K562 (cell line): ENCODE results near the gene CYP11A1. TPM values are rescaled to one million over a fixed set of nuclear protein-coding genes. Genes with fewer than 3 reads are reported as not detected.
A peak's percentile ranks its signal among the peaks of the same experiment; 100 is the strongest.

Experiments
- ATAC-seq: fragments of 200-7000 bp; cut with Tn5 transposase; 3 replicates; pipeline ENCODE4 v1.9.1; 2020; ENCODE audit warnings: moderate library complexity
- BruUV-seq: library from RNA; stranded (reverse); fragments of 400-500 nt; replicated peaks from 2 replicates; lab custom pipeline; 2021; lab: Mats Ljungman, UMichigan
- CTCF ChIA-PET: fragments of 300-600 bp; formaldehyde crosslinking; extraction: SDS; loops from one replicate; lab custom pipeline; 2021; ENCODE audit warnings: low intra/inter-chr PET ratio; lab: Yijun Ruan, JAX
- POLR2A ChIA-PET: fragments of 300-600, 350-650 bp; sonication (Branson Sonifier 250); formaldehyde crosslinking; extraction: SDS; loops from one replicate; lab custom pipeline; 2021; ENCODE audit warnings: antibody characterized with exemption, inconsistent platforms; lab: Yijun Ruan, JAX
- DNase-seq, 4 experiments: peaks; one replicate each; pipeline versions ENCODE4 v3.0.0 to v3.0.0-alpha.2; 2011 to 2018; ENCODE audit warnings: low spot score in 3 of 4, mixed read lengths in 3 of 4; ENCODE audit errors: extremely low read depth in 1 of 4
- FAIRE-seq: peaks from 2 replicates; lab custom pipeline; 2011; peaks lifted over from hg19 to GRCh38; lab: Jason Lieb, UNC
- H2AFZ ChIP-seq: 2 replicates; pipeline ENCODE4 v1.6.0; 2011; ENCODE audit warnings: low read depth, low read length, control low read depth, inconsistent platforms
- H3K27ac ChIP-seq: fragments of 200-600 bp; 3 replicates; pipeline ENCODE4 v1.8.0; 2011; ENCODE audit warnings: low read depth, mild to moderate bottlenecking, control low read depth, inconsistent platforms, low read length, moderate library complexity, mixed read lengths; ENCODE audit errors: extremely low read depth
- H3K27me3 ChIP-seq, 2 experiments: fragments of 300-600 bp in 1 of 2; 2 replicates in 1 of 2; 3 replicates in 1 of 2; pipeline versions ENCODE4 v1.6.0 to v1.8.0; 2011; ENCODE audit warnings: inconsistent platforms in 2 of 2, low read length in 2 of 2, mild to moderate bottlenecking in 1 of 2, mixed read lengths in 1 of 2, moderate library complexity in 1 of 2; ENCODE audit not compliant: control insufficient read depth in 2 of 2, insufficient read depth in 2 of 2
- H3K36me3 ChIP-seq: fragments of 300-600 bp; 3 replicates; pipeline ENCODE4 v1.8.0; 2011; ENCODE audit warnings: mild to moderate bottlenecking, low read length, inconsistent platforms; ENCODE audit not compliant: control insufficient read depth, insufficient read depth
- H3K4me1 ChIP-seq, 2 experiments: fragments of 200-600 bp in 1 of 2; replicated peaks in 1 of 2; 2 replicates in 1 of 2; 3 replicates in 1 of 2; pipeline versions ENCODE4 v1.5.1 to v1.8.0; 2011; ENCODE audit warnings: inconsistent platforms in 2 of 2, low read length in 2 of 2, mild to moderate bottlenecking in 1 of 2, mixed read lengths in 1 of 2, moderate library complexity in 1 of 2; ENCODE audit not compliant: control insufficient read depth in 2 of 2, insufficient read depth in 2 of 2
- H3K4me2 ChIP-seq: 2 replicates; pipeline ENCODE4 v1.6.1; 2011; ENCODE audit warnings: low read length, control low read depth, inconsistent platforms, mixed read lengths; ENCODE audit not compliant: insufficient read depth
- H3K4me3 ChIP-seq: fragments of 200-600 bp; sonication (generic), shearing (Covaris generic); 2 replicates; pipeline ENCODE4 v1.5.1; 2016; ENCODE audit warnings: control low read depth, inconsistent platforms
- H3K79me2 ChIP-seq: fragments of 200-600 bp; 3 replicates; pipeline ENCODE4 v1.8.0; 2011; ENCODE audit warnings: low read length, inconsistent platforms; ENCODE audit not compliant: control insufficient read depth, insufficient read depth
- H3K9ac ChIP-seq, 2 experiments: 2 replicates each; pipeline versions ENCODE4 v1.6.0 to v1.6.1; 2011; ENCODE audit warnings: low read depth in 2 of 2, low read length in 2 of 2, control low read depth in 1 of 2, inconsistent platforms in 1 of 2, mild to moderate bottlenecking in 1 of 2, mixed read lengths in 1 of 2; ENCODE audit not compliant: insufficient read depth in 1 of 2
- H3K9me1 ChIP-seq: one replicate; pipeline ENCODE4 v1.6.0; 2011; ENCODE audit warnings: inconsistent platforms, mild to moderate bottlenecking, low read length, moderate library complexity; ENCODE audit not compliant: control insufficient read depth, insufficient read depth
- H3K9me3 ChIP-seq: replicated peaks from 2 replicates; pipeline ENCODE4 v1.5.1; 2011; ENCODE audit warnings: low read depth, low read length, inconsistent platforms; ENCODE audit not compliant: control insufficient read depth, insufficient read depth
- H4K20me1 ChIP-seq: replicated peaks from 2 replicates; pipeline ENCODE4 v1.6.1; 2011; ENCODE audit warnings: low read length, inconsistent platforms, mixed read lengths; ENCODE audit not compliant: control insufficient read depth, insufficient read depth
- FOSL1 ChIP-seq: fragments of 200-800 bp; sonication (Bioruptor generic); conservative IDR thresholded peaks from 2 replicates; pipeline ENCODE4 v1.6.1; 2016; ENCODE audit warnings: missing genetic modification characterization, missing compliant biosample characterization
- LARP7 ChIP-seq: fragments of 450-650 bp; IDR thresholded peaks from 2 replicates; pipeline ENCODE4 v1.6.1; 2016
- NRF1 ChIP-seq, 2 experiments: fragments of 450-650 bp; IDR thresholded peaks in 1 of 2; conservative IDR thresholded peaks in 1 of 2; 2 replicates each; pipeline ENCODE4 v1.6.1; 2014; ENCODE audit warnings: mild to moderate bottlenecking in 2 of 2
- ZFP91 ChIP-seq: sonication (generic); formaldehyde crosslinking; IDR thresholded peaks from 2 replicates; pipeline ENCODE4 v1.8.0; 2022; ENCODE audit warnings: mild to moderate bottlenecking, missing genetic modification reagents
- WGBS: fragments of 100-300 bp; shearing (Covaris generic); methylation state at CpG from one replicate; pipeline ENCODE4 v1.1.6; 2016; ENCODE audit warnings: low coverage, mixed read lengths; ENCODE audit not compliant: insufficient coverage; ENCODE audit errors: missing lambda C conversion rate; 5-methylcytosine and 5-hydroxymethylcytosine counted together
- in situ Hi-C: fragments of 300-500 bp; cut with MboI; formaldehyde crosslinking; loops from 4 replicates; pipeline ENCODE4 v1.15.0; 2018; ENCODE audit warnings: inconsistent platforms, mixed read lengths
- intact Hi-C: fragments of 100-400 bp; cut with micrococcal nuclease; formaldehyde crosslinking; loops from 2 replicates; pipeline ENCODE4 v1.14.2; 2022
- polyA plus RNA-seq, 8 experiments: library from polyadenylated mRNA; depleted of rRNA in 4 of 8; stranded (reverse) in 5 of 8; unstranded in 3 of 8; fragments of >200 nt; fragmentation: Nextera tagmentation in 2 of 8; fragmentation: Illumina TruSeq in 1 of 8; extraction: Ambion mirVana in 2 of 8; extraction: Trizol in 1 of 8; gene quantifications; 2 replicates each; pipeline versions ENCODE4 v1.2.1 to v1.2.3, GENCODE V29; 2011 to 2014; ENCODE audit warnings: inconsistent platforms in 1 of 8, missing spikeins in 1 of 8
- total RNA-seq, 7 experiments: library from RNA; depleted of rRNA in 6 of 7; stranded (reverse); fragments of >200 nt in 6 of 7; fragmentation: Illumina TruSeq in 2 of 7; extraction: Trizol in 2 of 7; gene quantifications; 2 replicates each; pipeline versions ENCODE4 v1.2.1 to v1.2.3, GENCODE V29; 2011 to 2021; ENCODE audit warnings: low replicate concordance in 1 of 7
- TF ChIP-seq, protein P1 (sequence below), 2 experiments: fragments of 450-650 bp in 1 of 2; sonication (generic) in 1 of 2; formaldehyde crosslinking in 1 of 2; IDR thresholded peaks in 1 of 2; conservative IDR thresholded peaks in 1 of 2; 2 replicates each; pipeline versions ENCODE4 v1.6.1 to v1.8.1; 2016 to 2023; ENCODE audit warnings: mild to moderate bottlenecking in 2 of 2, moderate library complexity in 2 of 2, inconsistent platforms in 1 of 2, missing genetic modification reagents in 1 of 2
- TF ChIP-seq, protein P2 (sequence below): fragments of 250-450 bp; sonication (Bioruptor Pico); IDR thresholded peaks from 2 replicates; pipeline ENCODE4 v1.9.0; 2021; ENCODE audit warnings: mild to moderate bottlenecking

The CYP11A1 gene
- total and polyA plus RNA-seq, 9 of the 15 experiments (the other 6 are each of a cell fraction or from before 2014, with no cell fraction given): 0.06 to 0.24 (median 0.10) TPM; not detected in 4

DNA sequence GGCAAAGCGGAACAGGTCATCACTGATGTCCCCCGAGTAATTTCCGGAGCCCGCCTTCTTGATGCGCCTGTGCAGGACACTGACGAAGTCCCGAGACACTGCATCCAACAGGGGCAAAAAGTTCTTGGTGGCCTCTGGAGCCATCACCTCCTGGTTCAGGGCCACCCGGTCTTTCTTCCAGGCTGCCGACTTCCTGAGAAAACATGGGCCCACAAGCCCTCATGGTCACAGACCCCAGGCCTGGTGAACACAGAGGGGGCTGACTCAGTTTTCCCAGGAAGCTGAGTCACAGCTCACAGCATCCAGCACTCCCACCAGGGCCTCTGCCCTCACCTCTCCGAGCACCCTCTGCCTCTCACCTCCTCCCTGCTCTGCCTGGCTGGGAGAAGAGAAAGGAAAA is 22.4 kb downstream of the CYP11A1 start:
- no peak overlapping the region for H3K4me2 ChIP-seq
- CTCF ChIA-PET: no interaction called here

More for the DNA sequence above, 22.4 kb downstream of the CYP11A1 start:
- in situ Hi-C loops (loop anchor here (25.0 kb wide), 1 partner anchor 942 kb away; the partner anchor contains the start of gene GOLGA6D), intact Hi-C loops (no loop called here)
- H3K36me3 ChIP-seq: no peaks in the 10 kb centered on the region
- H3K4me3 ChIP-seq: no peak overlapping the region
- H3K27me3 ChIP-seq: peaks cover 22 to 58% of the 10 kb centered on the region in 2 experiments
- H3K4me1 ChIP-seq: peaks cover 0 to 2% of the 10 kb centered on the region in 2 experiments; a peak in 1 of 5 replicates
- H3K9me3 ChIP-seq: no peaks in the 10 kb centered on the region
- FAIRE-seq: no peak
- POLR2A ChIA-PET: no interaction called here
- no peaks in the 10 kb centered on the region for H3K79me2 ChIP-seq
- H3K9me1 ChIP-seq: no peaks in the 10 kb centered on the region
- no peak overlapping the region for H2AFZ ChIP-seq
- no TSS peak for BruUV-seq
- no peak for DNase-seq
- no peaks in the 10 kb centered on the region; the same call in 1 of the 2 replicates for H4K20me1 ChIP-seq
- H3K9ac ChIP-seq: no peak overlapping the region
- TF ChIP-seq LARP7 (no peak), ZFP91 (no peak), FOSL1 (tag) (0 out of 2 replicates have a peak, but pooled peaks have one; percentile 45), NRF1 (conservative IDR thresholded peaks at IDR 0.05 in 1 of 2, IDR thresholded peaks at IDR 0.05 in 1 of 2) (0 out of 4 replicates have a peak, but pooled peaks of 1 of the 2 experiments have one; percentile 19)
- TF ChIP-seq, protein P1, sequence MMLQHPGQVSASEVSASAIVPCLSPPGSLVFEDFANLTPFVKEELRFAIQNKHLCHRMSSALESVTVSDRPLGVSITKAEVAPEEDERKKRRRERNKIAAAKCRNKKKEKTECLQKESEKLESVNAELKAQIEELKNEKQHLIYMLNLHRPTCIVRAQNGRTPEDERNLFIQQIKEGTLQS (IDR thresholded peaks at IDR 0.05): peak; percentile 29; the same call in 1 of the 2 replicates
- TF ChIP-seq, protein P1 (CRISPR knock-in tag; conservative IDR thresholded peaks at IDR 0.05): no peak
- TF ChIP-seq, protein P2, sequence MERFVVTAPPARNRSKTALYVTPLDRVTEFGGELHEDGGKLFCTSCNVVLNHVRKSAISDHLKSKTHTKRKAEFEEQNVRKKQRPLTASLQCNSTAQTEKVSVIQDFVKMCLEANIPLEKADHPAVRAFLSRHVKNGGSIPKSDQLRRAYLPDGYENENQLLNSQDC: no peak
- ATAC-seq: no peak
- 1% methylated on average over 10 of the region's 10 CpGs for WGBS
- H3K27ac ChIP-seq: no peak overlapping the region
